ENCODE results near the gene BABAM1. TPM values are rescaled to one million over a fixed set of nuclear protein-coding genes. Genes with fewer than 3 reads are reported as not detected.

Gene BABAM1
- total RNA-seq, 4 donors from 2014 or later: 60.0 to 72.0 (median 67.0) TPM

- DNase-seq (ENCODE audit: low spot score in 2 of 2): peak; percentile 98
- H3K36me3 ChIP-seq: peaks cover 0 to 30% (median 3%) of the 10 kb centered on the region in 3 donors
- no peaks in the 10 kb centered on the region for H3K9me3 ChIP-seq
- H3K27me3 ChIP-seq: no peaks in the 10 kb centered on the region
- peak within 1 kb of the TSS; percentile 44 to 67 (median 64) for H3K4me3 ChIP-seq
- peak in 1 of 5 experiments; percentile 56 for TF ChIP-seq CTCF (IDR thresholded peaks at IDR 0.05)
- TF ChIP-seq EP300 (IDR thresholded peaks at IDR 0.05): peak; percentile 89 to 91
- peak; percentile 75 to 85 for TF ChIP-seq POLR2A (IDR thresholded peaks at IDR 0.05)
- H3K4me1 ChIP-seq: peaks cover 0 to 21% (median 4%) of the 10 kb centered on the region in 4 donors
- H3K27ac ChIP-seq: peak within 1 kb of the TSS; percentile 73 to 94 (median 90)
- 0% methylated on average over 25 to 76 of the region's 90 CpGs for WGBS, 2 donors
These were observed 41.0 kb upstream of the BABAM1 start, which contains the start of gene OCEL1 for GRCh38 chr19:17226002-17226933. Gene OCEL1, plus strand, starts transcription at chr19:17226226. Its CDS starts 22 bp downstream, at chr19:17226248.

GRCh38 chr19:17227798-17228367, 39.4 kb upstream of the BABAM1 start:
- no peaks in the 10 kb centered on the region for H3K27me3 ChIP-seq
- 63 to 64% methylated on average over 11 to 13 of the region's 13 CpGs for WGBS, 2 donors
- no peak for TF ChIP-seq POLR2A (IDR thresholded peaks at IDR 0.05)
- no peak for TF ChIP-seq CTCF (IDR thresholded peaks at IDR 0.05)
- no peak for TF ChIP-seq EP300 (IDR thresholded peaks at IDR 0.05)
- H3K36me3 ChIP-seq: peaks cover 0 to 46% (median 3%) of the 10 kb centered on the region in 3 donors
- H3K4me1 ChIP-seq: peaks cover 0 to 21% (median 4%) of the 10 kb centered on the region in 4 donors
- DNase-seq (ENCODE audit: low spot score in 2 of 2): no peak
- no peak overlapping the region for H3K4me3 ChIP-seq
- peak overlapping the region in 2 of 4 donors; percentile 94 for H3K27ac ChIP-seq
- H3K9me3 ChIP-seq: no peaks in the 10 kb centered on the region

- TF ChIP-seq CTCF (IDR thresholded peaks at IDR 0.05): no peak
- DNase-seq (ENCODE audit: low spot score in 2 of 2): no peak
- Histone ChIP-seq H3K4me1 (peaks cover 0 to 27% (median 9%) of the 10 kb centered on the region in 4 donors), H3K4me3 (no peak overlapping the region), H3K36me3 (peaks cover 0 to 57% (median 3%) of the 10 kb centered on the region in 3 donors), H3K9me3 (no peaks in the 10 kb centered on the region), H3K27me3 (no peaks in the 10 kb centered on the region), H3K27ac (no peak overlapping the region)
- WGBS, 2 donors: 97 to 100% methylated on average over 3 of the region's 3 CpGs
These were observed 37.4 kb upstream of the BABAM1 start for GRCh38 chr19:17229890-17230289.

GRCh38 chr19:17232258-17232657, 35.0 kb upstream of the BABAM1 start:
- TF ChIP-seq CTCF (IDR thresholded peaks at IDR 0.05) (no peak), EP300 (IDR thresholded peaks at IDR 0.05) (no peak), POLR2A (IDR thresholded peaks at IDR 0.05) (no peak)
- Histone ChIP-seq H3K27me3 (no peaks in the 10 kb centered on the region), H3K9me3 (no peaks in the 10 kb centered on the region), H3K4me3 (no peak overlapping the region), H3K36me3 (peaks cover 0 to 57% (median 3%) of the 10 kb centered on the region in 3 donors), H3K27ac (no peak overlapping the region), H3K4me1 (peaks cover 0 to 40% (median 18%) of the 10 kb centered on the region in 4 donors)
- 84 to 88% methylated on average over 25 of the region's 25 CpGs for WGBS, 2 donors
- DNase-seq (ENCODE audit: low spot score in 2 of 2): no peak

GRCh38 chr19:17234911-17235299, 32.3 kb upstream of the BABAM1 start:
- no peaks in the 10 kb centered on the region for H3K9me3 ChIP-seq
- TF ChIP-seq EP300 (IDR thresholded peaks at IDR 0.05) (no peak), POLR2A (IDR thresholded peaks at IDR 0.05) (no peak), CTCF (IDR thresholded peaks at IDR 0.05) (no peak)
- 33 to 37% methylated on average over 8 of the region's 11 CpGs for WGBS, 2 donors
- no peaks in the 10 kb centered on the region for H3K27me3 ChIP-seq
- DNase-seq (ENCODE audit: low spot score in 2 of 2): no peak
- H3K36me3 ChIP-seq: peaks cover 0 to 64% (median 1%) of the 10 kb centered on the region in 3 donors
- H3K4me1 ChIP-seq: peaks cover 0 to 31% (median 17%) of the 10 kb centered on the region in 4 donors
- H3K27ac ChIP-seq: peak overlapping the region; percentile 47 to 78 (median 68)
- H3K4me3 ChIP-seq: peak overlapping the region; percentile 30 to 56 (median 39)
